ENCODE data around the gene GZMM. TPM values are rescaled to one million over a fixed set of nuclear protein-coding genes. Genes with fewer than 3 reads are reported as not detected.

GZMM gene
- polyA plus RNA-seq, 1 donor = 2.0 TPM

- Histone ChIP-seq H3K36me3 (ENCODE audit: control insufficient read depth, insufficient read depth, low read length) (no peaks in the 10 kb centered on the region), H3K27ac (ENCODE audit: low read length) (no peak overlapping the region), H3K4me3 (ENCODE audit: low read length) (no peak overlapping the region), H3K27me3 (ENCODE audit: control insufficient read depth, insufficient read depth, low read length) (peaks cover 64% of the 10 kb centered on the region), H3K9me3 (ENCODE audit: control insufficient read depth, low read depth, low read length) (peaks cover 20% of the 10 kb centered on the region), H3K4me1 (ENCODE audit: control insufficient read depth, insufficient read depth, low read length) (peaks cover 4% of the 10 kb centered on the region)
- no CpG with 5 or more reads among the region's 18 CpGs for WGBS (ENCODE audit: insufficient coverage, low lambda C conversion rate)
- DNase-seq = no peak
Measured at GRCh38 chr19:593055-593454, 49.2 kb downstream of the GZMM start.

- no peak for DNase-seq
- H3K4me3 ChIP-seq (ENCODE audit: low read length) = no peak overlapping the region
- H3K27me3 ChIP-seq (ENCODE audit: control insufficient read depth, insufficient read depth, low read length) = peaks cover 60% of the 10 kb centered on the region
- H3K27ac ChIP-seq (ENCODE audit: low read length) = no peak overlapping the region
- peaks cover 2% of the 10 kb centered on the region for H3K4me1 ChIP-seq (ENCODE audit: control insufficient read depth, insufficient read depth, low read length)
- peaks cover 20% of the 10 kb centered on the region for H3K9me3 ChIP-seq (ENCODE audit: control insufficient read depth, low read depth, low read length)
- H3K36me3 ChIP-seq (ENCODE audit: control insufficient read depth, insufficient read depth, low read length) = no peaks in the 10 kb centered on the region
- WGBS (ENCODE audit: insufficient coverage, low lambda C conversion rate) = no CpG with 5 or more reads among the region's 9 CpGs
Measured at GRCh38 chr19:593505-593904, 49.7 kb downstream of the GZMM start.

- H3K27ac ChIP-seq (ENCODE audit: low read length) = no peak overlapping the region
- no CpG with 5 or more reads among the region's 24 CpGs for WGBS (ENCODE audit: insufficient coverage, low lambda C conversion rate)
- H3K36me3 ChIP-seq (ENCODE audit: control insufficient read depth, insufficient read depth, low read length) = no peaks in the 10 kb centered on the region
- peaks cover 51% of the 10 kb centered on the region for H3K27me3 ChIP-seq (ENCODE audit: control insufficient read depth, insufficient read depth, low read length)
- H3K4me1 ChIP-seq (ENCODE audit: control insufficient read depth, insufficient read depth, low read length) = no peaks in the 10 kb centered on the region
- H3K4me3 ChIP-seq (ENCODE audit: low read length) = no peak overlapping the region
- H3K9me3 ChIP-seq (ENCODE audit: control insufficient read depth, low read depth, low read length) = peaks cover 17% of the 10 kb centered on the region
- DNase-seq = no peak
Measured at GRCh38 chr19:594265-594870, 50.5 kb downstream of the GZMM start.

DNA sequence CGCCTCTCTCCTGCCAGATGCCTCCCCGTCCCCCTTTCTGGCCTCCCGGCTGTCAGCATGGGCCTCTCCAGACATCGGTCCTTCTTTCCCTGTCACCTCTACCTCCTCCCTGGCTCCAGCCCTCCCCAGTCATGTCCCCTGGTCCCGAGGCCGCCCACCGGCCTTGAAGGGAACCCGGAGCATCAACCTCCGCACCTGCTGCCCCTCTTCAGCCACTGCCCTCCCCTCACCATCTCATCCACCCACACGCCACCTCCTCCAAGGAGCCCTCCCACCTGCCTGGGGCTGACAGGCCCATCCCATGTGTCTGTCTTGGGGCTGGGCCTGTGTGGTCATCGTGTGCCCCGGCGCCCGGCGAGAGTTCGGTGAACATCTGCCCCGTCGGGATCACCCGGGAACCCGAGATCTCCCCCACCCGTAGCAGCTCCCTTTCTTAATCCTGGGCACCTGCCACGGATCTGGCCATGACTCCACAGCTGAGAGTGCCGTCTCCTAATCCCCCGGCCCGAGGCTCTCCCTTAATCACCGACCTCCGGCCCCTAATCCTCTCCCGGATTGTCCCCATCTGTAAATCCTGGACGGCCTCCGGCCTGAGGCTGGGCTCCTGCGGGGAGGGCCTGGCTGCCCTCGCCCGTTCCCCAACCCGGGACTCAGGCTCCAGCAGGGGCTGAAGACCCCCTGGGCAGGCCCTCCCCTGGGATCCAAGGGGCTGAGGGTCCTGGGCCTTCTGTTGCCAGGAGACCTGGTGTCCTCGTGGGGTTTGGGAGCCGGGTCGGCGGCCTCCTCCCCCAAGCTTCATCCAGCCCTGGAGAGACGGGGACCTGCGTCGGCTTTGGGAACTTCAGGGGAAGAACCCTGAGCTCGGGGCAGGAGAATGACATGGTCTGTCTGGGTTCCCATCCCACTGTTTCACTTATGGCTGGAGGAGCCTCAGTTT, 51.7 kb downstream of the GZMM start:
- DNase-seq = no peak
- Histone ChIP-seq H3K4me1 (ENCODE audit: control insufficient read depth, insufficient read depth, low read length) (no peaks in the 10 kb centered on the region), H3K36me3 (ENCODE audit: control insufficient read depth, insufficient read depth, low read length) (no peaks in the 10 kb centered on the region), H3K27me3 (ENCODE audit: control insufficient read depth, insufficient read depth, low read length) (peaks cover 50% of the 10 kb centered on the region), H3K4me3 (ENCODE audit: low read length) (no peak overlapping the region), H3K27ac (ENCODE audit: low read length) (no peak overlapping the region), H3K9me3 (ENCODE audit: control insufficient read depth, low read depth, low read length) (peaks cover 17% of the 10 kb centered on the region)
- no CpG with 5 or more reads among the region's 42 CpGs for WGBS (ENCODE audit: insufficient coverage, low lambda C conversion rate)

DNA sequence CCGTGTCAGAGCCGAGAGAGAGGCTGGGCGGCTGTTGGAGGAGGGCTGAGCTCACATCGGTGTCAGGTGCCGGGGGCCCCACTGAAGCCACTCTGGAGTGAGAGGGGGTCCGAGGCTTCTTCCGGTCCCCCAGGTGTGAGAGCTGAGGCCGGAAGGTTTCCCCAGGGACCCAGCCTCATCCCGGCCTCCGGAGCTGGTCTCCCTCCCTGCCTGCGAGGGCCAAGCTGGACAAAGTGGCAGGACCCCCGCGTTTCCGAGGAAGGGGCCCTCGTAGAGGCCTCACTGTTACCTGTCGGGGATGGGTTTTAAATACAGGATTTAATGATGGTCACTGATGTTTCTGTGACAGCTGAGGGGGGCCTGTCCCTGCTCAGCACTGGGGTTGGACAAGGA, 52.4 kb downstream of the GZMM start:
- Histone ChIP-seq H3K27me3 (ENCODE audit: control insufficient read depth, insufficient read depth, low read length) (peaks cover 43% of the 10 kb centered on the region), H3K36me3 (ENCODE audit: control insufficient read depth, insufficient read depth, low read length) (no peaks in the 10 kb centered on the region), H3K27ac (ENCODE audit: low read length) (no peak overlapping the region), H3K4me3 (ENCODE audit: low read length) (no peak overlapping the region), H3K4me1 (ENCODE audit: control insufficient read depth, insufficient read depth, low read length) (no peaks in the 10 kb centered on the region), H3K9me3 (ENCODE audit: control insufficient read depth, low read depth, low read length) (peaks cover 15% of the 10 kb centered on the region)
- DNase-seq = no peak
- WGBS (ENCODE audit: insufficient coverage, low lambda C conversion rate) = no CpG with 5 or more reads among the region's 16 CpGs

- peaks cover 29% of the 10 kb centered on the region for H3K27me3 ChIP-seq (ENCODE audit: control insufficient read depth, insufficient read depth, low read length)
Measured at GRCh38 chr19:597406-598315, 53.8 kb downstream of the GZMM start.

More at GRCh38 chr19:597406-598315, 53.8 kb downstream of the GZMM start:
- Histone ChIP-seq H3K4me3 (ENCODE audit: low read length) (no peak overlapping the region), H3K27ac (ENCODE audit: low read length) (no peak overlapping the region), H3K36me3 (ENCODE audit: control insufficient read depth, insufficient read depth, low read length) (no peaks in the 10 kb centered on the region), H3K9me3 (ENCODE audit: control insufficient read depth, low read depth, low read length) (peaks cover 19% of the 10 kb centered on the region), H3K4me1 (ENCODE audit: control insufficient read depth, insufficient read depth, low read length) (no peaks in the 10 kb centered on the region)
- DNase-seq = no peak
- 62% methylated on average over 2 of the region's 18 CpGs for WGBS (ENCODE audit: insufficient coverage, low lambda C conversion rate)

Other genes with a start within 250 kb of the GZMM start
- gene MIER2, start 199.3 kb upstream of the GZMM start, polyA plus RNA-seq = 21.0 TPM
- 3.0 TPM for gene C2CD4C, start 134.9 kb upstream of the GZMM start, polyA plus RNA-seq
- gene SHC2, start 83.0 kb upstream of the GZMM start, polyA plus RNA-seq = 48.2 TPM
- 10.7 TPM for gene MADCAM1, start 47.6 kb upstream of the GZMM start, polyA plus RNA-seq
- 16.2 TPM for gene TPGS1, start 36.6 kb upstream of the GZMM start, polyA plus RNA-seq
- 69.8 TPM for gene CDC34, start 12.3 kb upstream of the GZMM start, polyA plus RNA-seq
- gene BSG, start 28.5 kb downstream of the GZMM start, polyA plus RNA-seq = 388 TPM
- gene HCN2, start 45.8 kb downstream of the GZMM start, polyA plus RNA-seq = 0.76 TPM
- 62.1 TPM for gene POLRMT, start 89.5 kb downstream of the GZMM start, polyA plus RNA-seq
- gene FGF22, start 95.8 kb downstream of the GZMM start, polyA plus RNA-seq = 0.24 TPM
- 41.4 TPM for gene RNF126, start 119.2 kb downstream of the GZMM start, polyA plus RNA-seq
- gene FSTL3, start 132.3 kb downstream of the GZMM start, polyA plus RNA-seq = 32.9 TPM
- 1.1 TPM for gene PRSS57, start 151.4 kb downstream of the GZMM start, polyA plus RNA-seq
- 29.2 TPM for gene PALM, start 164.9 kb downstream of the GZMM start, polyA plus RNA-seq
- gene MISP, start 207.1 kb downstream of the GZMM start, polyA plus RNA-seq = 200 TPM